ENCODE results near the gene POP5. TPM values are rescaled to one million over a fixed set of nuclear protein-coding genes. Genes with fewer than 3 reads are reported as not detected.
"Not testable (repeated sequence)": the region's sequence is repeated elsewhere in the genome, so short reads cannot be mapped to it uniquely, and the experiment has no call there.

POP5 gene
- total RNA-seq, 4 donors from 2014 or later: 15.6 to 28.1 (median 22.6) TPM

- Histone ChIP-seq H3K36me3 (peaks cover 0 to 8% (median 0%) of the 10 kb centered on the region in 3 donors), H3K9me3 (no peaks in the 10 kb centered on the region), H3K4me1 (peaks cover 21 to 50% (median 30%) of the 10 kb centered on the region in 3 donors), H3K27ac (no peak overlapping the region), H3K27me3 (no peaks in the 10 kb centered on the region), H3K4me3 (no peak overlapping the region)
- intact Hi-C loops (cut with DNase I): no loop called here
- no peak for TF ChIP-seq POLR2A (IDR thresholded peaks at IDR 0.05)
- TF ChIP-seq, protein P1, sequence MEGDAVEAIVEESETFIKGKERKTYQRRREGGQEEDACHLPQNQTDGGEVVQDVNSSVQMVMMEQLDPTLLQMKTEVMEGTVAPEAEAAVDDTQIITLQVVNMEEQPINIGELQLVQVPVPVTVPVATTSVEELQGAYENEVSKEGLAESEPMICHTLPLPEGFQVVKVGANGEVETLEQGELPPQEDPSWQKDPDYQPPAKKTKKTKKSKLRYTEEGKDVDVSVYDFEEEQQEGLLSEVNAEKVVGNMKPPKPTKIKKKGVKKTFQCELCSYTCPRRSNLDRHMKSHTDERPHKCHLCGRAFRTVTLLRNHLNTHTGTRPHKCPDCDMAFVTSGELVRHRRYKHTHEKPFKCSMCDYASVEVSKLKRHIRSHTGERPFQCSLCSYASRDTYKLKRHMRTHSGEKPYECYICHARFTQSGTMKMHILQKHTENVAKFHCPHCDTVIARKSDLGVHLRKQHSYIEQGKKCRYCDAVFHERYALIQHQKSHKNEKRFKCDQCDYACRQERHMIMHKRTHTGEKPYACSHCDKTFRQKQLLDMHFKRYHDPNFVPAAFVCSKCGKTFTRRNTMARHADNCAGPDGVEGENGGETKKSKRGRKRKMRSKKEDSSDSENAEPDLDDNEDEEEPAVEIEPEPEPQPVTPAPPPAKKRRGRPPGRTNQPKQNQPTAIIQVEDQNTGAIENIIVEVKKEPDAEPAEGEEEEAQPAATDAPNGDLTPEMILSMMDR (IDR thresholded peaks at IDR 0.05): no peak
- 66 to 69% methylated on average over 4 of the region's 4 CpGs for WGBS, 2 donors
- DNase-seq: no peak
Measured at GRCh38 chr12:120532701-120533238, 48.4 kb downstream of the POP5 start.

DNA sequence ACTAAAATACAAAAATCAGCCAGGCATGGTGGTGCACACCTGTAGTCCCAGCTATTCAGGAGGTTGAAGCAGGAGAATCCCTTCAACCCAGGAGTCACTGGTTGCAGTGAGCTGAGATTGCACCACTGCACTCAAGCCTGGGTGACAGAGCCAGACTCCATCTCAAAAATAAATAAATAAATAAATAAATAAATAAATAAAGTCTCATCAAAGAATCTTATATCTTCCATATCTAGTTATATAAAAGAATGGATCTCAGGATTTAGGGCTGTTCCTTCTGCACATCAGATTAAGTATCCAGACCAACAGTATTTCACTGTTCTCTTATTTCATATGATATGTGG lies 50.8 kb downstream of the POP5 start:
- H3K9me3 ChIP-seq; H3K27me3 ChIP-seq; DNase-seq; intact Hi-C loops (cut with DNase I); H3K36me3 ChIP-seq: not testable (repeated sequence)
- H3K4me1 ChIP-seq: peaks cover 3 to 26% (median 8%) of the 10 kb centered on the region in 3 donors
- peak overlapping the region; percentile 85 to 99 (median 94) for H3K27ac ChIP-seq
- peak overlapping the region; percentile 53 to 94 (median 82) for H3K4me3 ChIP-seq

DNA sequence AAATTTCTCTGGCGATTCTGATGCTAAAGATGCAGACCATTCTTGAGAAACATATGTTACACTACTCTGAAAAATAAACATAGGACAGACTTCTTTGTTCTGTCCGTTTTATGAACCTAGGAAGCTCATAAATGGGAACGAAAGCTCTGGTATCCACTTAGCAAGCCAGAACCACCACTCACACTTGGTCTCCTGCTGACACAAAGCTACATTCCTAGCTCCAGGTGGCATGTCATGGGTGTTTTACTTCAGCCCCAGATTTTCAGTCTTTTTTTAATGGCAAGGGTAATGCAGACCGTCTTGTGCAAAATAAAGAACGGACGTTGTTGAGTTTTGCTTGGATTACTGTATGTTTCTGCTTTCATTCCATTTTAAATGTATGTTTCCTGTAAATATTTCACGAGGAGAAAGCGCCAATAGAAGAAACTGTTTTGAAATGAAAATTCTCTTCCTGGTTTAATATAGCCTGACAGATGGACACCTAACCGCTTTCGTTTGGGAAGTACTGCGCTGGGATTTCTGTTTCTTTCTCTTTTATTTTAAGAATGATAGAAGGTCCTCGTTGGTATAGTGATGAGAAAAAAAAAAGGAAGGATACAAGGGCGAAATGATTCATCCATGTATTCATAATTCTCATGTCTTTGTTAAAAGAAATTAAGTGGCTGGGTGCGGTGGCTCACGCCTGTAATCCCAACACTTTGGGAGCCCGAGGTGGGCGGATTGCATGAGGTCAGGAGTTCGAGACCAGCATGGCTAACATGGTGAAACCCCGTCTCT lies 51.4 kb downstream of the POP5 start:
- Histone ChIP-seq H3K9me3 (no peaks in the 10 kb centered on the region), H3K4me3 (peak overlapping the region; percentile 53 to 94 (median 82)), H3K36me3 (peaks cover 0 to 6% (median 0%) of the 10 kb centered on the region in 3 donors), H3K27ac (peak overlapping the region; percentile 85 to 99 (median 94)), H3K4me1 (peaks cover 0 to 24% (median 8%) of the 10 kb centered on the region in 3 donors), H3K27me3 (no peaks in the 10 kb centered on the region)
- TF ChIP-seq, protein P1 (IDR thresholded peaks at IDR 0.05): no peak
- no peak for TF ChIP-seq POLR2A (IDR thresholded peaks at IDR 0.05)
- intact Hi-C loops (cut with DNase I): no loop called here
- no peak for DNase-seq
- 8 to 22% methylated on average over 18 to 19 of the region's 19 CpGs for WGBS, 2 donors

- intact Hi-C loops (cut with DNase I): no loop called here
- TF ChIP-seq, protein P1 (IDR thresholded peaks at IDR 0.05): no peak
- TF ChIP-seq POLR2A (IDR thresholded peaks at IDR 0.05): peak in 3 of 4 donors; percentile 5 to 48 (median 14)
- H3K4me3 ChIP-seq: peak within 1 kb of the TSS; percentile 53 to 94 (median 82)
- DNase-seq: peak; percentile 18
- H3K4me1 ChIP-seq: peaks cover 0 to 24% (median 8%) of the 10 kb centered on the region in 3 donors
- WGBS, 2 donors: 0 to 1% methylated on average over 22 to 31 of the region's 38 CpGs
- H3K27me3 ChIP-seq: no peaks in the 10 kb centered on the region
- no peaks in the 10 kb centered on the region for H3K9me3 ChIP-seq
- peaks cover 0 to 7% (median 0%) of the 10 kb centered on the region in 3 donors for H3K36me3 ChIP-seq
- H3K27ac ChIP-seq: peak within 1 kb of the TSS; percentile 85 to 99 (median 94)
Measured at GRCh38 chr12:120528861-120529525, 52.2 kb downstream of the POP5 start, which contains the start of gene COQ5. TSS of gene COQ5 (minus strand) at chr12:120529158. CDS start at chr12:120529141, 17 bp downstream.

Other genes starting within 250 kb of the POP5 start
- gene MSI1, start 212.2 kb downstream of the POP5 start, total RNA-seq: under 1 TPM in 2 of 4 donors, not detected in 2; 0.09 to 0.19 TPM
- 100 to 1,000 TPM; 515 to 809 (median 685) TPM for gene COX6A1, start 143.3 kb downstream of the POP5 start, total RNA-seq
- gene TRIAP1, start 135.0 kb downstream of the POP5 start, total RNA-seq: 10 to 100 TPM in 3 of 4 donors, 1 to 10 TPM in 1; 7.1 to 39.3 (median 23.3) TPM
- gene GATC, start 135.0 kb downstream of the POP5 start, total RNA-seq: 10 to 100 TPM in 3 of 4 donors, 1 to 10 TPM in 1; 8.1 to 19.8 (median 14.2) TPM
- 100 to 1,000 TPM in 1 of 4 donors, 10 to 100 TPM in 3; 85.6 to 128 (median 93.2) TPM for gene SRSF9, start 111.7 kb downstream of the POP5 start, total RNA-seq
- 100 to 1,000 TPM; 368 to 605 (median 490) TPM for gene DYNLL1, start 85.3 kb downstream of the POP5 start, total RNA-seq
- gene COQ5, start 52.2 kb downstream of the POP5 start, total RNA-seq: 10 to 100 TPM; 12.2 to 27.7 (median 20.3) TPM
- 100 to 1,000 TPM in 3 of 4 donors, 10 to 100 TPM in 1; 93.9 to 163 (median 120) TPM for gene RNF10, start 47.0 kb downstream of the POP5 start, total RNA-seq
- gene CABP1, start 59.2 kb upstream of the POP5 start, total RNA-seq: 1 to 10 TPM in 2 of 4 donors, under 1 TPM in 2; 0.19 to 2.4 (median 1.3) TPM
- 10 to 100 TPM; 20.7 to 48.9 (median 34.3) TPM for gene MLEC, start 105.7 kb upstream of the POP5 start, total RNA-seq
- 10 to 100 TPM in 3 of 4 donors, 1 to 10 TPM in 1; 6.4 to 23.3 (median 12.4) TPM for gene UNC119B, start 129.1 kb upstream of the POP5 start, total RNA-seq
- 10 to 100 TPM; 11.3 to 30.9 (median 19.6) TPM for gene ACADS, start 144.4 kb upstream of the POP5 start, total RNA-seq